HUES6 (cell line): ENCODE data around the gene CD53.

Experiments
- H3K27ac ChIP-seq: 2 replicates; pipeline ENCODE4 v1.7.0; 2013; ENCODE audit warnings: low read depth, mild to moderate bottlenecking, low read length, inconsistent platforms
- H3K27me3 ChIP-seq: 2 replicates; pipeline ENCODE4 v1.6.1; 2013; ENCODE audit warnings: low read length; ENCODE audit not compliant: control insufficient read depth, insufficient read depth
- H3K36me3 ChIP-seq: 2 replicates; pipeline ENCODE4 v1.6.1; 2013; ENCODE audit warnings: low read length; ENCODE audit not compliant: control insufficient read depth, insufficient read depth
- H3K4me1 ChIP-seq: 2 replicates; pipeline ENCODE4 v1.6.1; 2013; ENCODE audit warnings: low read length; ENCODE audit not compliant: control insufficient read depth, insufficient read depth
- H3K4me3 ChIP-seq: 2 replicates; pipeline ENCODE4 v1.5.1; 2013; ENCODE audit warnings: low read depth, low read length
- H3K9ac ChIP-seq: one replicate; pipeline ENCODE4 v1.6.1; 2013; ENCODE audit warnings: mild to moderate bottlenecking, low read length
- H3K9me3 ChIP-seq: 2 replicates; pipeline ENCODE4 v1.6.1; 2013; ENCODE audit warnings: low read depth, low read length; ENCODE audit not compliant: control insufficient read depth, insufficient read depth

Gene CD53

GRCh38 chr1:110877364-110877763 lies 4.4 kb downstream of the CD53 start:
- Histone ChIP-seq H3K27me3 (no peaks in the 10 kb centered on the region), H3K4me1 (no peaks in the 10 kb centered on the region), H3K9ac (no peak overlapping the region), H3K4me3 (no peak overlapping the region), H3K36me3 (no peaks in the 10 kb centered on the region), H3K27ac (no peak overlapping the region), H3K9me3 (no peaks in the 10 kb centered on the region)

- H3K36me3 ChIP-seq = no peaks in the 10 kb centered on the region
- H3K4me1 ChIP-seq = no peaks in the 10 kb centered on the region
- H3K9ac ChIP-seq = no peak overlapping the region
- H3K27me3 ChIP-seq = no peaks in the 10 kb centered on the region
- no peak overlapping the region for H3K27ac ChIP-seq
- no peaks in the 10 kb centered on the region for H3K9me3 ChIP-seq
- H3K4me3 ChIP-seq = no peak overlapping the region
These were observed 4.8 kb downstream of the CD53 start for GRCh38 chr1:110877776-110878175.

- H3K27me3 ChIP-seq = no peaks in the 10 kb centered on the region
- H3K4me1 ChIP-seq = no peaks in the 10 kb centered on the region
- no peak overlapping the region for H3K9ac ChIP-seq
- H3K36me3 ChIP-seq = no peaks in the 10 kb centered on the region
- no peaks in the 10 kb centered on the region for H3K9me3 ChIP-seq
- no peak overlapping the region for H3K27ac ChIP-seq
- H3K4me3 ChIP-seq = no peak overlapping the region
These were observed 5.6 kb downstream of the CD53 start for GRCh38 chr1:110878591-110878990.

- no peak overlapping the region for H3K4me3 ChIP-seq
- no peaks in the 10 kb centered on the region for H3K9me3 ChIP-seq
- H3K4me1 ChIP-seq = no peaks in the 10 kb centered on the region
- no peaks in the 10 kb centered on the region for H3K27me3 ChIP-seq
- H3K36me3 ChIP-seq = no peaks in the 10 kb centered on the region
- no peak overlapping the region for H3K27ac ChIP-seq
- H3K9ac ChIP-seq = no peak overlapping the region
These were observed 6.0 kb downstream of the CD53 start for GRCh38 chr1:110878993-110879392.

- Histone ChIP-seq H3K4me3 (no peak overlapping the region), H3K36me3 (no peaks in the 10 kb centered on the region), H3K9me3 (no peaks in the 10 kb centered on the region), H3K9ac (no peak overlapping the region), H3K27me3 (no peaks in the 10 kb centered on the region), H3K4me1 (no peaks in the 10 kb centered on the region), H3K27ac (no peak overlapping the region)
These were observed 7.0 kb downstream of the CD53 start for GRCh38 chr1:110879758-110880606.

GRCh38 chr1:110880708-110881374 lies 7.9 kb downstream of the CD53 start:
- Histone ChIP-seq H3K9ac (no peak overlapping the region), H3K9me3 (no peaks in the 10 kb centered on the region), H3K27me3 (no peaks in the 10 kb centered on the region), H3K4me1 (no peaks in the 10 kb centered on the region), H3K36me3 (no peaks in the 10 kb centered on the region), H3K27ac (no peak overlapping the region), H3K4me3 (no peak overlapping the region)

- Histone ChIP-seq H3K4me1 (no peaks in the 10 kb centered on the region), H3K9ac (no peak overlapping the region), H3K9me3 (no peaks in the 10 kb centered on the region), H3K4me3 (no peak overlapping the region), H3K27ac (no peak overlapping the region), H3K36me3 (no peaks in the 10 kb centered on the region), H3K27me3 (no peaks in the 10 kb centered on the region)
These were observed 15.1 kb downstream of the CD53 start for GRCh38 chr1:110888049-110888448.

- Histone ChIP-seq H3K4me1 (no peaks in the 10 kb centered on the region), H3K27ac (no peak overlapping the region), H3K9ac (no peak overlapping the region), H3K9me3 (no peaks in the 10 kb centered on the region), H3K36me3 (no peaks in the 10 kb centered on the region), H3K4me3 (no peak overlapping the region), H3K27me3 (no peaks in the 10 kb centered on the region)
These were observed 15.7 kb downstream of the CD53 start for GRCh38 chr1:110888641-110889040.

- Histone ChIP-seq H3K27me3 (no peaks in the 10 kb centered on the region), H3K4me3 (no peak overlapping the region), H3K9ac (no peak overlapping the region), H3K27ac (no peak overlapping the region), H3K9me3 (no peaks in the 10 kb centered on the region), H3K36me3 (no peaks in the 10 kb centered on the region), H3K4me1 (no peaks in the 10 kb centered on the region)
These were observed 17.7 kb downstream of the CD53 start for GRCh38 chr1:110890474-110891196.

GRCh38 chr1:110893908-110894490 lies 21.1 kb downstream of the CD53 start:
- Histone ChIP-seq H3K27me3 (no peaks in the 10 kb centered on the region), H3K9ac (no peak overlapping the region), H3K36me3 (no peaks in the 10 kb centered on the region), H3K4me3 (no peak overlapping the region), H3K27ac (no peak overlapping the region), H3K4me1 (no peaks in the 10 kb centered on the region), H3K9me3 (no peaks in the 10 kb centered on the region)

GRCh38 chr1:110896090-110896489 lies 23.1 kb downstream of the CD53 start:
- H3K9me3 ChIP-seq = no peaks in the 10 kb centered on the region
- no peak overlapping the region for H3K4me3 ChIP-seq
- H3K36me3 ChIP-seq = no peaks in the 10 kb centered on the region
- H3K9ac ChIP-seq = no peak overlapping the region
- no peaks in the 10 kb centered on the region for H3K4me1 ChIP-seq
- H3K27me3 ChIP-seq = no peaks in the 10 kb centered on the region
- H3K27ac ChIP-seq = no peak overlapping the region
